NCI-H146 treated with DMSO at 0.1 percent for 48 hours (cell line): Measurements from ENCODE around the gene STX12.
"Not testable (repeated sequence)": the region's sequence is repeated elsewhere in the genome, so short reads cannot be mapped to it uniquely, and the experiment has no call there.

Experiments used
- DNase-seq: peaks from one replicate; lab custom pipeline; 2025; ENCODE audit not compliant: unreplicated experiment; lab: John Stamatoyannopoulos, UW

Gene STX12

GRCh38 chr1:27865821-27866220 lies 92.8 kb downstream of the STX12 start:
- DNase-seq: no peak

- DNase-seq: no peak
Measured at GRCh38 chr1:27868556-27868931, 95.5 kb downstream of the STX12 start.

GRCh38 chr1:27868932-27869718 lies 96.1 kb downstream of the STX12 start:
- DNase-seq: no peak

- no peak for DNase-seq
Measured at GRCh38 chr1:27869719-27870085, 96.7 kb downstream of the STX12 start.

- DNase-seq: not testable (repeated sequence)
Measured at GRCh38 chr1:27871076-27871475, 98.1 kb downstream of the STX12 start.

GRCh38 chr1:27872059-27872801 lies 99.2 kb downstream of the STX12 start, which contains the start of gene THEMIS2:
Gene THEMIS2, plus strand, starts transcription at chr1:27872544. Its CDS starts 28 bp downstream, at chr1:27872572.
- DNase-seq: peak; percentile 10

GRCh38 chr1:27872802-27873551 lies 100.0 kb downstream of the STX12 start:
- no peak for DNase-seq

GRCh38 chr1:27873671-27874384 lies 100.8 kb downstream of the STX12 start:
- no peak for DNase-seq
